SW 1271 (cell line): ENCODE results near the gene CNTLN.
A peak's percentile ranks its signal among the peaks of the same experiment; 100 is the strongest.
"Not testable (repeated sequence)": the region's sequence is repeated elsewhere in the genome, so short reads cannot be mapped to it uniquely, and the experiment has no call there.

Experiments used
- DNase-seq, 2 experiments: peaks; one replicate each; lab custom pipeline; 2025; lab: John Stamatoyannopoulos, UW

CNTLN gene

GRCh38 chr9:17401858-17402257 is 267.0 kb downstream of the CNTLN start:
- DNase-seq = no peak

DNA sequence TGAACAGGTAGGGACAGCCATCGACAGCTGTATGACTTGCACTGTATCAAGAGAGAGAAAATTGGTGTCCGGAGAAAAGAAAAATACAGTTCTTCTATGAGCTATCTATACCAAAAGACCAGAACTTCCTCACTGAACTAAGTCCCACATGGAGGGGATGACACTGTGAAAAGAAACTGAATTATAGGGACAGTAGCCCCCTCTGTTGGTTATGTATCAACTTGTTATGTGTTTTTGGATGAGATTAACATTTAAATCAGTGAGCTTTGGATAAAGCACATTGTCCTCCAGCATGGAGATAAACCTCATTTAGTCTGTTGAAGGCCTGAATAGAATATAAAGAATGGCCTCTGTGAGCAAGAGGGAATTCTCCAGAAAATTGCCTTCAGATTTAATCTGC is 267.5 kb downstream of the CNTLN start:
- DNase-seq = peak in 1 of 2 experiments; percentile 0

GRCh38 chr9:17403539-17403938 is 268.7 kb downstream of the CNTLN start:
- DNase-seq = no peak

DNA sequence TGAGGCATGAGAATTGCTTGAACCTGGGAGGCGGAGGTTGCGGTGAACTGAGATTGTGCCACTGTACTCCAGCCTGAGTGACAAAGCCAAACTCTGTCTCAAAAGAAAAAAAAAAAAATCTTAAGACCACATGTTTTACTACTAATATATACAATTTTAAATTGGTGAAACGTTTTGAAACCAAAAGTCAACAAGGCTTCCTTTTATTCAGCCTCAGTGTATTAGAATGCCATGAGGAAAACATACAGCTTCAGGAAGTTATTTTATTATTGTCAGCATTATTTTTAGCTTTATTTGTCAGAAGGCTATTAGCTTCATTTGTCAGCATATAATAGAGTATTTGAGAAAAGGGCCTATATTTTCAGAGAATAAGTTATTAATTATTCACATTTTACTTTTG is 280.1 kb downstream of the CNTLN start:
- DNase-seq = no peak

DNA sequence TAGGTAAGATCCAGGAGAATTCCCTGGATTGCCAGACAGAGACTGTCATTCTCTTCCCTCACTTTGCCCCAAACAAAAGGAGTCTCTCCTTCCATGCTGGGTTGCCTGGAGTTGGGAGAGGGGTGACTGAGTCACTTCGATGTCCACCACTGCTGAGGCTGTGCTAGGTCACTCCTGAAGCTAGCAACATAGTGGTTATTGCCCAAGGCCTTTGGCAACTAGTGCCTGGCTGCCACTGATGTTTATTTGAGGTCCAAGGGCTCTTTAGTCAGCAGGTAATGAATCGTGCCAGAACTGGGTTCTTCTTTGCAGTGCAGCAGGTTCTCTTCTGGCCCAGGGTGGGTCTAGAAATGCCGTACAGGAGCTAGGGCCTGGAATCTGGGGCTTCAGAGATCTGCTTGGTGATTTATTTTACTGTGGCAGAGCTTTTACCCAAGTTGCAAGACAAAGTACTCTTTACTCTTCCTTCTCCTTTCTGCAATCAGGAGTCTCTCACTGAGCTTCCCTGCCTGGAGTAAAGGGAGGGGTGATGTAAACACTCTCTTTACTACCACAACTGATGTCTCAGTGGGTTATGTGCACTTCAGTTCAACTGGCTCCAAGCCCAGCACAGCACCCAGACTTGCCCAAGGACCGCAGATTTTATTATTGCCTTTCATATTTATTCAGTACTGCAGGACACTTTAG is 288.3 kb downstream of the CNTLN start:
- no peak for DNase-seq

DNA sequence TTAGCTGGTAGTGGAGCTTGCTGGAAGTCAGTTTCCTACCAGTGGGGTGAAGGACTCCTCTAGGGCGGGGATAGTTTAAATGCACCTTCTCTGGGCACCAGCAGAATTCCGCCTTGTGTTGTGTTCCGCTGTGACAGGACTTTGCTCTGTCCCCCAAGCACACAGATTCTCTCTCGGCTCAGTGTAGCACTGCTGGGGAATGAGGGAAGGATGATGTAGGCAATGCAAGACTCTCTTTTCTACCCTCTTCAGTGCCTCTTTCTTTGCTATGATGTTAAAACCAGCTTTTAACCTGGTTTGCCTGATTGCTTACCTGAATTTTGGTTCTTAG is 288.8 kb downstream of the CNTLN start:
- DNase-seq = no peak

- DNase-seq = no peak
Observed at GRCh38 chr9:17425384-17425783, 290.5 kb downstream of the CNTLN start.

DNA sequence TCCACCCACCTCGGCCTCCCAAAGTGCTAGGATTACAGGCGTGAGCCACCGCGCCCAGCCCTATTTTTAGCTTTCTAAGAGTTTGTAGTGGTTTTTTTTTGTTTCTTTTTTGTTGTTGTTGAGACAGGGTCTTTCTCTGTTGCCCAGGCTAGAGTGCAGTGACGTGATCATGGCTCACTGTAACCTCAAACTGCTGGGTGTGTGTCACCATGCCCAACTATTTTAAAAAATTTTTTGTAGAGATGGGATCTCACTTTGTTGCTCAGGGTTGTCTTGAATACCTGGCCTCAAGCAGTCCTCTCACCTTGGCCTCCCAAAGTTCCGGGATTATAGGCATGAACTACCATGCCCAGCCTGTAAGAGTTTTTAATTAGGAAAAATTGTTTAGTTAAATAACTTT is 298.7 kb downstream of the CNTLN start:
- DNase-seq = no peak

DNA sequence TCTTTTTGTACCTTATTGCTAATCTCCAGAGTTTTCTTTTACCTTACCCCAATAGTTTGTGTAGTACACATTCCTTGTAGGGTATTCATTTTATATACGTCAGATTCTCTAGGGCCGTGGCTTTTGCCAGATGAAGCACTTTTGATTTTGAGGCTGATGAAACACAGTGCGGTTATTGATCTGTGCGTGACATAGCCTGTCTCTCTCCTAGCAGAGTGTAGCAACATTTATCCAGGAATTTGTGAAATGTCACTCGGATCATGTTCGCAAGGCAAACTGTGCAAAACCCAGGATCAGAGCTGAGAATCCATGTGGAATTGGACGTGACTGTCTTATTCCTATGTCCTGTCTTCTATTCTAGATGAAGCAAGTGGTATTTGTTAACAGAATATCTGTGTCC is 302.0 kb downstream of the CNTLN start:
- no peak for DNase-seq

DNA sequence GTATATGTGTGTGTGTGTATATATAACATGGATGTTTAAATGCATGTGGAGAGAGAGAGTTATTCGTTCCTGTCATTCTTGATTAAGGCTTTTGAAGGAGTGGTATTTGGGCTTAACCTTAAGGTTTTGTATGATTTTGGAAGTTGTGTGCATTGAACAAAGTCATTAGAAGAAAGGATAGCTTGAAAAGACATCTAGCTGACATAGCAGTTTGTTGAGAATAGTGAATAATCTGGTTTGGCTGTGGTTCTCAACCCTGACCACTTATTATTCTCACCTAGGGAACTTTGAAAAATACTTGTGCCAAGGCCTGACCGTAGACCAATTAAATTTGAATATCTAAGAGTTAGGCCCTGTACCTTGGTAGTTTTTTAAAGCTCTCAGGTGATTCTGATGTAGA is 303.0 kb downstream of the CNTLN start:
- DNase-seq = no peak

GRCh38 chr9:17445126-17445525 is 310.3 kb downstream of the CNTLN start:
- not testable (repeated sequence) for DNase-seq

- no peak for DNase-seq
Observed at GRCh38 chr9:17453751-17454150, 318.9 kb downstream of the CNTLN start.

- peak in 1 of 2 experiments; percentile 11 for DNase-seq
Observed at GRCh38 chr9:17462869-17463464, 328.1 kb downstream of the CNTLN start.

DNA sequence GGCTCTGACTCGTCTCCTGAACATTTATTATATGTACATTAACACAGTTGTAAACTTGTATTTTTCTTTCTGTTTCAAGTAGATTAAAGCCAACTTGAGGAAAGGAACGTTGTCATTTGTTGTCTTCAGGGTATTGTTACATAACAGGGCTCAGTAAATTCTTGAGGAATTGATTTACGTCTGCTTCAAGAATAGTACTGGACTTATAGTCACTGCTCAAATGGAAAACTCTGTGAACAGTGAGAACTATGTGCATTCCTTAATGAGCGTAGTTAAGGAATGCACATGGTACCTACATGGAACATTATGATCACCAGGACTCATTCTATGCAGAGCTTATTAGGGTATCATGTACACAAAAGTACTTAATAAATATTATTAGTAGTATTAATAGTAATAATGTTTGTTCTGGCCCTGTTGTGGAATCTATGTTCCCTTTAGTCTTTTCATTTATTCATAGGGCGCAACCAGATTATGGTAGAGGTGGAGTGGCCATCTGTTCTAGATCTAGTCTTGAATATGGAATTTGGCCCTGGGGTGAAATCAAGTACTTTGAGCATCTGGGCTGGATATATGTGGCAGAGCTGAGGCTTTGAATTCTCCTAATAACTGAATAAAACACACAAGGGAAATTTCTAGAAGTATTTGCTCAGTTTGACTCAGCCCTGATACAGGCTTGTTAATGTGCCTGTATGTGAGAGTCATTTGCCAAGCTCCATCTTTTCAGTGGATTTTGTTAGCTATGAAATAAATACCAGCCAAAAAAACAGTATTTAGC is 335.4 kb downstream of the CNTLN start:
- DNase-seq = no peak

DNA sequence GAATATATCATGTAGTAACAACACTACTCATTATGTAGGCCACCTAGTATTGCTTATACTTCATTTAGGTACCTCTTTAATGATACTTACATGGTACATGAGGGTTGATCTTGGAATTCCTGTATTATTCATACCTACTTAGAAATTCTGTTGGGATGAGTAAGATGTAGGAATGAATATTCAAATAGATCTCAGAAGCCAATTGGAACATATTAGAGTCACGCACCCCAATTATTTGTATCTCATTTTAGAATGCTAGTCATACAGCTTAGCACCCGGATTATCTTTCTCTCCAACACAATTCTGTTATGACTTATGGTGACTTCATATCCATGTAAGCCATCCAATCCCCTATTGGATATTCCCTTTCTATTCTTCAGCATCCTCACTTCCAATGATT is 337.3 kb downstream of the CNTLN start:
- no peak for DNase-seq

GRCh38 chr9:17476401-17476800 is 341.6 kb downstream of the CNTLN start:
- DNase-seq = no peak

GRCh38 chr9:17477816-17478215 is 343.0 kb downstream of the CNTLN start:
- no peak for DNase-seq

DNA sequence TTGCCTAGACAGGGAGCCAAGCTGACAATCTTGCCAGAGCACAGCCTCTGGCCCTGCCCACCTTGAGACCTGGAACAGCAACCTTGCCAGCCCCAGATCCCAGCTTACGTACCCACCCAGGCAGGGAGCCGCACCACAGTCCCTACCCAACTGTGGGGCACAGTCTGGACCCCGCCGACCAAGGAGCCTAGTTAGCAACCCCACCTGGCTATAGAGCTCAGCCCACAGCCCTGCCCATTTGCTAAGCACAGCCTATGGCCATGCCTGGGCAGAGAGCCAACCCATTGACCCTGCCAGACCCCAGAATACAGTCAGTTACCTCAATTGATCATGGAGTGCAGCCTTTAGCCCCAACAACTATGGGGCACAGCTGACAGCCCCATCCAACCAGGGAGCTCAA is 346.1 kb downstream of the CNTLN start:
- DNase-seq = no peak

- no peak for DNase-seq
Observed at GRCh38 chr9:17481565-17481964, 346.7 kb downstream of the CNTLN start.

DNA sequence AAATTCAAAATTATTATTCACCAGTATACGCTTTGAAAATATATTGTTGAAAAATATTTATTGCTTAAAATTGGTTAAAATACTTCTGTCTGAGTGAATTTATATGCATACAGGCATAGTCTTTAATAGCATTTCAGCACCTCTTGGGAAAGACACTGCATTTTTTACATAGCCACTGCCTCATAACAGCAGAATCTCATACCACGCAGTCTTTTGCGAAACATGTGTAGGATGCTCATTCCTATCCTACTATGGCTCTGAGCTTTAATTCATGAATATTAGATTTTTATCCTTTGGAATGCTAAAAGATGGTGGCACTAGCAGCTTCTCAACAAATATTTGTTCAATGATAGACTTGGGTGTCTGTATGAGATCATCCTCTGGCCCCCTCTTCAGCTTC is 350.1 kb downstream of the CNTLN start:
- DNase-seq = no peak

- DNase-seq = no peak
Observed at GRCh38 chr9:17486396-17486795, 351.6 kb downstream of the CNTLN start.

- no peak for DNase-seq
Observed at GRCh38 chr9:17487467-17487866, 352.6 kb downstream of the CNTLN start.

DNA sequence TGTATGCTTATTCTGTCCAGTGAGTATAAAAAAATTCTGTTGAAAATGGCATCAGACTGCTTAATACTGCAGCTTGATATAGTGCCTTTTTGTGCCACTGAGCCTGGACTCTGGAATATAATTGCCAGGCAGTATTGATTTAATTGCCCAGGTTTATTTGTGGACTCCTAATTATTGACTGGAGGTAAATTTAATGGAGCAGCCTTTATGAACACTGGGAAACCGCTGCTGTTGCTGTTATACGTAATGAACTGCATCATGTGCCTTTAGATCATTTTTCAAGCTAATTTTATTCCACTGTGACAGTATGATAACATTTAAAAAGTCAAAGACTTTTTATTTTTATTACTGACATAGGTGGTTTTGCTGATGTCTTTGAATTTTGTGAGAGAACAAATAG is 353.8 kb downstream of the CNTLN start:
- no peak for DNase-seq
